Gastrocnemius medialis (tissue), 4 donors: Measurements from ENCODE around the gene SLC26A4. TPM values are rescaled to one million over a fixed set of nuclear protein-coding genes. Genes with fewer than 3 reads are reported as not detected.

Source experiments
- ATAC-seq, 2 donors: fragments of 150-250 bp; one replicate each; pipeline ENCODE4 v1.9.1; 2016
- DNase-seq, 2 donors: peaks; one replicate each; pipeline ENCODE4 v3.0.0-alpha.2; 2019
- H3K27ac ChIP-seq, 4 donors: fragments of 200-600 bp; sonication (generic); 1 replicate in 1 of 4; 2 replicates in 3 of 4; pipeline ENCODE4 v1.5.1; 2016 to 2018; ENCODE audit warnings: mild to moderate bottlenecking in 2 of 4, moderate library complexity in 1 of 4
- H3K27me3 ChIP-seq, 3 donors: fragments of 200-600 bp; sonication (generic) in 2 of 3; 1 replicate in 1 of 3; 2 replicates in 2 of 3; pipeline versions ENCODE4 v1.5.1 to v1.6.0; 2016 to 2019; ENCODE audit warnings: mild to moderate bottlenecking in 1 of 3, moderate library complexity in 1 of 3
- H3K36me3 ChIP-seq, 2 donors: fragments of 200-600 bp; sonication (generic) in 1 of 2; one replicate each; pipeline ENCODE4 v1.5.1; 2017 to 2018
- H3K4me1 ChIP-seq, 2 donors: fragments of 200-600 bp; sonication (generic) in 1 of 2; one replicate each; pipeline ENCODE4 v1.5.1; 2016 to 2017; ENCODE audit warnings: mild to moderate bottlenecking in 2 of 2
- H3K4me3 ChIP-seq, 4 donors: fragments of 200-600 bp; sonication (generic) in 3 of 4; 1 replicate in 1 of 4; 2 replicates in 3 of 4; pipeline ENCODE4 v1.5.1; 2016 to 2019; ENCODE audit warnings: mild to moderate bottlenecking in 2 of 4
- H3K9me3 ChIP-seq, 3 donors: fragments of 200-600 bp; sonication (generic) in 2 of 3; 1 replicate in 1 of 3; 2 replicates in 2 of 3; pipeline ENCODE4 v1.5.1; 2016 to 2019
- CTCF ChIP-seq, 5 experiments: fragments of 450-650 bp in 3 of 5; fragments of 200-600 bp in 2 of 5; sonication (generic) in 2 of 5; IDR thresholded peaks in 4 of 5; conservative IDR thresholded peaks in 1 of 5; 1 replicate in 4 of 5; 2 replicates in 1 of 5; pipeline ENCODE4 v1.5.1; 2016 to 2019; ENCODE audit warnings: antibody characterized with exemption in 5 of 5, mild to moderate bottlenecking in 3 of 5, moderate library complexity in 3 of 5
- POLR2A ChIP-seq, 2 donors: fragments of 450-650 bp; IDR thresholded peaks; one replicate each; pipeline ENCODE4 v1.6.1; 2017; ENCODE audit warnings: antibody characterized with exemption in 2 of 2, mild to moderate bottlenecking in 2 of 2, moderate library complexity in 2 of 2
- in situ Hi-C, 4 donors: fragments of 200-750 bp; cut with MboI; loops; one replicate each; pipeline versions ENCODE4 v1.15.0 to v1.8.0; 2017; ENCODE audit warnings: low sequenced_read_pairs in 4 of 4
- intact Hi-C: fragments of 100-400 bp; cut with DNase I; formaldehyde crosslinking; loops from one replicate; pipeline ENCODE4 v1.15.1; 2023; ENCODE audit warnings: low total_unique reads
- total RNA-seq, 4 donors: library from RNA; depleted of rRNA; stranded (reverse); fragments of >200 nt; gene quantifications; one replicate each; pipeline versions ENCODE4 v1.1.0 to v1.2.3, GENCODE V29; 2016

SLC26A4 gene
- total RNA-seq, 4 donors from 2014 or later = 0.09 to 2.5 (median 0.20) TPM; not detected in 1

- in situ Hi-C loops (no loop called here), intact Hi-C loops (no loop called here)
- H3K4me1 ChIP-seq = no peaks in the 10 kb centered on the region
- H3K9me3 ChIP-seq = no peaks in the 10 kb centered on the region
- no peak for TF ChIP-seq POLR2A (IDR thresholded peaks at IDR 0.05)
- no peak for TF ChIP-seq CTCF (IDR thresholded peaks at IDR 0.05 in 4 of 5, conservative IDR thresholded peaks at IDR 0.05 in 1 of 5)
- no peak for ATAC-seq
- H3K27me3 ChIP-seq = no peaks in the 10 kb centered on the region
- no peak for DNase-seq
- H3K27ac ChIP-seq = no peak overlapping the region
- no peak overlapping the region for H3K4me3 ChIP-seq
- no peaks in the 10 kb centered on the region for H3K36me3 ChIP-seq
These were observed 23.7 kb downstream of the SLC26A4 start for GRCh38 chr7:107684287-107684686.

GRCh38 chr7:107684947-107685463 lies 24.4 kb downstream of the SLC26A4 start:
- Histone ChIP-seq H3K4me3 (no peak overlapping the region), H3K4me1 (no peaks in the 10 kb centered on the region), H3K36me3 (no peaks in the 10 kb centered on the region), H3K27me3 (no peaks in the 10 kb centered on the region), H3K9me3 (no peaks in the 10 kb centered on the region), H3K27ac (no peak overlapping the region)
- TF ChIP-seq POLR2A (IDR thresholded peaks at IDR 0.05) = no peak
- TF ChIP-seq CTCF (IDR thresholded peaks at IDR 0.05 in 4 of 5, conservative IDR thresholded peaks at IDR 0.05 in 1 of 5) = no peak
- intact Hi-C loops = loop anchor here (5.0 kb wide), 1 partner anchor 708 kb away; no protein-coding TSS in a partner anchor
- ATAC-seq (no peak), DNase-seq (no peak)
- in situ Hi-C loops = no loop called here

- no peak for TF ChIP-seq CTCF (IDR thresholded peaks at IDR 0.05 in 4 of 5, conservative IDR thresholded peaks at IDR 0.05 in 1 of 5)
- no peak for TF ChIP-seq POLR2A (IDR thresholded peaks at IDR 0.05)
- no peak overlapping the region for H3K4me3 ChIP-seq
- H3K4me1 ChIP-seq = peaks cover 2 to 7% of the 10 kb centered on the region in 2 donors
- no peak overlapping the region for H3K27ac ChIP-seq
- ATAC-seq = no peak
- H3K27me3 ChIP-seq = no peaks in the 10 kb centered on the region
- intact Hi-C loops (loop anchor here (5.0 kb wide), 1 partner anchor 710 kb away; no protein-coding TSS in a partner anchor), in situ Hi-C loops (no loop called here)
- H3K36me3 ChIP-seq = no peaks in the 10 kb centered on the region
- DNase-seq = no peak
- no peaks in the 10 kb centered on the region for H3K9me3 ChIP-seq
These were observed 26.3 kb downstream of the SLC26A4 start for GRCh38 chr7:107686816-107687387.

- no peaks in the 10 kb centered on the region for H3K9me3 ChIP-seq
- no peak for ATAC-seq
- intact Hi-C loops (loop anchor here (5.0 kb wide), 1 partner anchor 710 kb away; no protein-coding TSS in a partner anchor), in situ Hi-C loops (no loop called here)
- no peak overlapping the region for H3K4me3 ChIP-seq
- no peak for TF ChIP-seq POLR2A (IDR thresholded peaks at IDR 0.05)
- TF ChIP-seq CTCF (IDR thresholded peaks at IDR 0.05 in 4 of 5, conservative IDR thresholded peaks at IDR 0.05 in 1 of 5) = no peak
- H3K27ac ChIP-seq = no peak overlapping the region
- H3K4me1 ChIP-seq = peaks cover 3 to 11% of the 10 kb centered on the region in 2 donors
- no peaks in the 10 kb centered on the region for H3K36me3 ChIP-seq
- no peak for DNase-seq
- H3K27me3 ChIP-seq = no peaks in the 10 kb centered on the region
These were observed 27.0 kb downstream of the SLC26A4 start for GRCh38 chr7:107687656-107688055.
